Measurements from ENCODE around the gene ITGA8. TPM values are rescaled to one million over a fixed set of nuclear protein-coding genes. Genes with fewer than 3 reads are reported as not detected.

Gene ITGA8
- total RNA-seq, 2 donors from 2014 or later, result not detected

- no peak overlapping the region for H3K4me3 Mint-ChIP-seq
- ATAC-seq (replicated peaks in 1 of 2), result no peak
- no peaks in the 10 kb centered on the region for H3K27me3 Mint-ChIP-seq (ENCODE audit: low read depth)
- H3K9me3 Mint-ChIP-seq, result no peaks in the 10 kb centered on the region
- no peaks in the 10 kb centered on the region for H3K36me3 Mint-ChIP-seq (ENCODE audit: insufficient read depth in 2 of 2)
- no peaks in the 10 kb centered on the region for H3K4me1 Mint-ChIP-seq (ENCODE audit: low read depth)
- H3K27ac Mint-ChIP-seq, result no peak overlapping the region
- DNase-seq, result no peak
These were observed 99.4 kb downstream of the ITGA8 start for GRCh38 chr10:15620337-15620736.

DNA sequence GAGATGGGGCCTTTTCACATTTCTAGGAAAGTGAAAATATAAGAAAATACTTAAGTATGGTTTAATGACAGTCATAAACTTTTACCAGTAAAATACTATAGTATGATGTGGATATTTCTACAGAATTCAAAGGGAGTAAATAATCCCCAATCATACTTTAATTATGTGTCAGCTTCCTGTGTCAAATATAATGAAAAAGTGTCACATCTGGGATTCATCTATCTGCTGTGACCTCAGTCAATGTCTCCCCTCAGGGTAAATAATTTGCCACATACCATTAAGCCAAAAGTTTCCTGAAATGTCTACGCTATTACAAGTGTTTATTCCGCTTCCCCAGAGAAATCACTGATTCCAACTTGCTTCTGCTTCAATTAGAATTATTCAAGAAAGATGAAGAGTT is 110.5 kb downstream of the ITGA8 start:
- peaks cover 13% of the 10 kb centered on the region for H3K27me3 Mint-ChIP-seq (ENCODE audit: low read depth)
- ATAC-seq (replicated peaks in 1 of 2) (no peak), DNase-seq (no peak)
- H3K4me3 Mint-ChIP-seq, result no peak overlapping the region
- H3K9me3 Mint-ChIP-seq, result no peaks in the 10 kb centered on the region
- no peak overlapping the region for H3K27ac Mint-ChIP-seq
- no peaks in the 10 kb centered on the region for H3K36me3 Mint-ChIP-seq (ENCODE audit: insufficient read depth in 2 of 2)
- H3K4me1 Mint-ChIP-seq (ENCODE audit: low read depth), result no peaks in the 10 kb centered on the region

- Mint-ChIP-seq H3K9me3 (no peaks in the 10 kb centered on the region), H3K4me3 (no peak overlapping the region), H3K27ac (no peak overlapping the region), H3K4me1 (ENCODE audit: low read depth) (no peaks in the 10 kb centered on the region), H3K27me3 (ENCODE audit: low read depth) (peaks cover 25% of the 10 kb centered on the region), H3K36me3 (ENCODE audit: insufficient read depth in 2 of 2) (no peaks in the 10 kb centered on the region)
- ATAC-seq (replicated peaks in 1 of 2) (no peak), DNase-seq (no peak)
These were observed 113.3 kb downstream of the ITGA8 start for GRCh38 chr10:15606377-15606776.

DNA sequence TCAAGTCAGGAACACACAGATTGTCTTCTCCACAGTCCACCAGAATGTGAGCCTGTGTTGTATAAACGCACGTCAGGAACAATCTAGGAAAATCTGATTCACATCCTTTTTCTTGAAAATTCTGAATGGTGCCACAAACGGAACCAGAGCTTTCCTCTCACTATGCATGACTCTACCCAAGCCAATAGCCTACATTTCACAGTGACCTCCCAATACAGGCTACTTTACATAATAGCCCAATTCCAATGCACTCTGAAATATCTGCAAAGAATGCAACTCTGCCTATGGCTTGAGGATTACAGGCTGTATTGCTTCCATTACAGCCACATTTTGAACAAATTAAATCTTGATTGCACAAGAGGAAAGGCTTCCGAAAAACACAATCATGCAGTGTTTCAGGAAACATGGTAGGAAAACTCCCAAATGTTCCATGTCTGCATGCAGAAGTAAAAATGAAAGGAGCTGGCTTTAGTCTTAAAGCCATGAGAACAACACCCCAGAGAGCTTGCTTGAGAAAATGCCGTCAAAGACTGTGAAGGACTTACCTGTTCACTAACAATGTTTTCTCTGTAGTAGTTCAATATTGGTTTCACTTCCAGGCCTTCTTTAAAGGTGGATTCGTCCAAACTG is 113.9 kb downstream of the ITGA8 start:
- Mint-ChIP-seq H3K4me1 (ENCODE audit: low read depth) (no peaks in the 10 kb centered on the region), H3K4me3 (no peak overlapping the region), H3K27me3 (ENCODE audit: low read depth) (peaks cover 25% of the 10 kb centered on the region), H3K9me3 (no peaks in the 10 kb centered on the region), H3K27ac (no peak overlapping the region), H3K36me3 (ENCODE audit: insufficient read depth in 2 of 2) (no peaks in the 10 kb centered on the region)
- ATAC-seq (replicated peaks in 1 of 2) (no peak), DNase-seq (no peak)

DNA sequence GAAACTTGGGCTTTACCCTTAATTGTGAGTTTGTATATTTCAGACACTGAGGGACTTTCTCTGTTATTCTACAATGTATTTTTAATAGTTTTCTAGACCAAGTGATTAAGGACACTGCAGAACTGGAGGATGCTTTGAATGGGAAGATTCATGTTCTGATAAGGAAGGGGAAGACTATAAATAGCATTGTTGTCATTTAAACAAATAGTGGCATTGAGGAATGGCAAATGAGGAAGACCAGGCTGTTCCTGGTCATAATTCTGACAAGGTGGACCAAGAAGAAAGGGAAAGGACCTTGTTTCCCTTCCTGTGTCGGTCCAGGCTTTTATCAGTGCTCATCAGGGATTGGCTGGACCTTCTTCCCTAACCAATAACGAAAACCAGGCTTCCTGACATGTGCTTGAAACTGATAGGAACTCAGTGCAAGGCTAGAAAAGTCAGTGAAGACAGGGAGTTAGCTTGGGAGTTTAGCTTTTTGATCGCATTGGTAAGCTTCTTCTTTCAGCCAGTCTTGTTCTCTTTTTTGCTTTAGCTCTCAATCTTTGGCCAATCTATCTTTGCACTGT is 116.2 kb downstream of the ITGA8 start:
- Mint-ChIP-seq H3K9me3 (no peaks in the 10 kb centered on the region), H3K36me3 (ENCODE audit: insufficient read depth in 2 of 2) (no peaks in the 10 kb centered on the region), H3K4me3 (no peak overlapping the region), H3K27ac (no peak overlapping the region), H3K4me1 (ENCODE audit: low read depth) (no peaks in the 10 kb centered on the region), H3K27me3 (ENCODE audit: low read depth) (peaks cover 30% of the 10 kb centered on the region)
- ATAC-seq (replicated peaks in 1 of 2), result no peak
- DNase-seq, result no peak

- no peak for ATAC-seq (replicated peaks in 1 of 2)
- H3K27me3 Mint-ChIP-seq (ENCODE audit: low read depth), result peaks cover 25% of the 10 kb centered on the region
These were observed 117.9 kb downstream of the ITGA8 start for GRCh38 chr10:15601819-15602218.

GRCh38 chr10:15595260-15595659 is 124.5 kb downstream of the ITGA8 start:
- peaks cover 0 to 1% of the 10 kb centered on the region in 2 donors for H3K9me3 Mint-ChIP-seq
- no peak overlapping the region for H3K4me3 Mint-ChIP-seq
- no peaks in the 10 kb centered on the region for H3K36me3 Mint-ChIP-seq (ENCODE audit: insufficient read depth in 2 of 2)
- H3K27ac Mint-ChIP-seq, result no peak overlapping the region
- DNase-seq (no peak), ATAC-seq (replicated peaks in 1 of 2) (no peak)
- H3K27me3 Mint-ChIP-seq (ENCODE audit: low read depth), result peaks cover 3% of the 10 kb centered on the region
- no peaks in the 10 kb centered on the region for H3K4me1 Mint-ChIP-seq (ENCODE audit: low read depth)

More at GRCh38 chr10:15601819-15602218, 117.9 kb downstream of the ITGA8 start:
- H3K36me3 Mint-ChIP-seq (ENCODE audit: insufficient read depth in 2 of 2), result no peaks in the 10 kb centered on the region
- H3K4me1 Mint-ChIP-seq (ENCODE audit: low read depth), result no peaks in the 10 kb centered on the region
- H3K27ac Mint-ChIP-seq, result no peak overlapping the region
- no peak for DNase-seq
- H3K4me3 Mint-ChIP-seq, result no peak overlapping the region
- no peaks in the 10 kb centered on the region for H3K9me3 Mint-ChIP-seq

GRCh38 chr10:15591937-15592336 is 127.8 kb downstream of the ITGA8 start:
- peaks cover 0 to 1% of the 10 kb centered on the region in 2 donors for H3K9me3 Mint-ChIP-seq
- peaks cover 5% of the 10 kb centered on the region for H3K27me3 Mint-ChIP-seq (ENCODE audit: low read depth)
- ATAC-seq (replicated peaks in 1 of 2) (no peak), DNase-seq (no peak)
- no peaks in the 10 kb centered on the region for H3K36me3 Mint-ChIP-seq (ENCODE audit: insufficient read depth in 2 of 2)
- H3K4me3 Mint-ChIP-seq, result no peak overlapping the region
- H3K27ac Mint-ChIP-seq, result no peak overlapping the region
- H3K4me1 Mint-ChIP-seq (ENCODE audit: low read depth), result no peaks in the 10 kb centered on the region

GRCh38 chr10:15591431-15591830 is 128.3 kb downstream of the ITGA8 start:
- Mint-ChIP-seq H3K36me3 (ENCODE audit: insufficient read depth in 2 of 2) (no peaks in the 10 kb centered on the region), H3K27me3 (ENCODE audit: low read depth) (peaks cover 5% of the 10 kb centered on the region), H3K4me1 (ENCODE audit: low read depth) (no peaks in the 10 kb centered on the region), H3K4me3 (no peak overlapping the region), H3K27ac (no peak overlapping the region), H3K9me3 (peaks cover 0 to 1% of the 10 kb centered on the region in 2 donors)
- DNase-seq, result no peak
- ATAC-seq (replicated peaks in 1 of 2), result no peak

DNA sequence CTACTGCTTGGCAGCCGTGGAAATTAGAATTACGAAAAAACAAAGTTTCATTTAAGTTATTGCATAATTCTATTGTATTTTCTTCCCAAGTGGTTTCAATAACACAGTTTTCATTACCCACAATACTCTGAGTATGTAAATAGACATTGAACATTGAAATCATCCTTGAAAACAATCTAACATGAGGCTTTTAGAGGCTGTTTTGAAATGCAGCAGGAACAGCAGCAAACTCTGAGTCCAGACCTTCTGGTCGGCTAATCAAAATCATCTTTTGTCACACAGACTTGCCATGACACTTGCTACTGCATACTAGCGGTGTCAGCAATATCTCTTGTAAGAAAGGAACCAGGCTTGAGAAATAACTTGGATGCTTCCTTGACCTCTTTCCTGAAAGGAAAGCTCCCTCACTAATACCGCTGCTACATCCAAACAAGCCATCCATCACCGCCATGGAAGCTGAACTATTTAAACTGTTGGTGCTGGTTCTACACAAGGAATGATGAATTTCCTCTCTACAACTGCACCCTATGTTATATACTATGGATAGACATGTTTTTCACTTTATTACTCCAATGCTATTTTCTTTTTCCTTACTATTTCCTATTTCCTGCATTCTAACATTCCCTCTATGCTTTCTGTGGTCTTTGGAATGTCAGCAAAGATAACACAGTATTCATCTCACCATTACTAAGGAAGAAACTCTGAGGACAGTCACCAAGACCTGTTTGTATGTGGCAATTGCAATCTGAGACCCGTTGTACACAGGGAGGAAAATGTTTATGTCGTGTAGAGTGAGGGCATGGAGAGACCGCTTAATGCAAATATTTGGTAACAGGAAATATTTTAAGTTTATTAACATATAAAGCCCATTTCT is 130.8 kb downstream of the ITGA8 start:
- Mint-ChIP-seq H3K36me3 (ENCODE audit: insufficient read depth in 2 of 2) (no peaks in the 10 kb centered on the region), H3K27ac (no peak overlapping the region), H3K4me3 (no peak overlapping the region), H3K9me3 (no peaks in the 10 kb centered on the region), H3K4me1 (ENCODE audit: low read depth) (no peaks in the 10 kb centered on the region), H3K27me3 (ENCODE audit: low read depth) (peaks cover 5% of the 10 kb centered on the region)
- DNase-seq, result no peak
- ATAC-seq (replicated peaks in 1 of 2), result no peak

DNA sequence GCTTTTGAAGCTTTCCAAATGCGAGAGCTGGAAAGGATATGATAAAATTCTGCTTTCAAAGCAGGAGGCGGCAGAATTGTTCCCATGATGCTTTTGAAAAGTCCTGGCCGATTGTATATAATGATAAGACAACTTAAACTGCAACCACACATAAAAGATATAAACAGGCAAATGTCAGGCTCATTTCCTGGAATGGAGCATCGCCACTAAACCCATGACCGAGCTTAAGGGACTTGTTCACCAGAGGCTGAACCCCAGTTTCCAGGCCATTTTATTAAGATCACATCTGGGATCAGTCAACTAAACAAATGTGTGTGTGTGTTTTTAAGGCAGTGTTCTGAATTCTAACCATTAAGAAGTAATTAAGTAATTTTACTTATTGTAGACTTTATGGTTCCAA is 131.6 kb downstream of the ITGA8 start:
- DNase-seq, result no peak
- Mint-ChIP-seq H3K4me3 (no peak overlapping the region), H3K36me3 (ENCODE audit: insufficient read depth in 2 of 2) (no peaks in the 10 kb centered on the region), H3K4me1 (ENCODE audit: low read depth) (no peaks in the 10 kb centered on the region), H3K9me3 (no peaks in the 10 kb centered on the region), H3K27me3 (ENCODE audit: low read depth) (peaks cover 5% of the 10 kb centered on the region), H3K27ac (no peak overlapping the region)
- ATAC-seq (replicated peaks in 1 of 2), result no peak

DNA sequence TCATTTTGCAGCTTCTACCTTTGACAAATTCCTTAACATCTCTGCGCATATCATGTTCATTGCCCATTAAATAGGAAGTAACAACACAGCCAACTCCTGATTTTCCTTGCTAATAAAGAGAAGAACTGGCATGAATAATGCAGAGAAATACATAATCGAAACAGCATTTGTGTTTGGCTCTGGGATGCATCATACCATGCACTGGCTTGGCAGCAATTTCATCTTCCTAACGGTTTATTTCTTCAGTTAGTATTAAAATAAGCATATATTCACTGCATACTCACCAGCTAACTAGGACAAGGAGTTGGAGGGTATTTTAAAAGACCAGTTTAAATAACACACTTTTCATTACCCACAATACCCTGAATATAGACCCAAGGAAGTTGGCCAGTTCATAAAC is 132.5 kb downstream of the ITGA8 start:
- H3K4me3 Mint-ChIP-seq, result no peak overlapping the region
- H3K27me3 Mint-ChIP-seq (ENCODE audit: low read depth), result peaks cover 5% of the 10 kb centered on the region
- DNase-seq, result no peak
- ATAC-seq (replicated peaks in 1 of 2), result no peak
- H3K4me1 Mint-ChIP-seq (ENCODE audit: low read depth), result no peaks in the 10 kb centered on the region
- no peaks in the 10 kb centered on the region for H3K36me3 Mint-ChIP-seq (ENCODE audit: insufficient read depth in 2 of 2)
- H3K27ac Mint-ChIP-seq, result no peak overlapping the region
- H3K9me3 Mint-ChIP-seq, result peaks cover 0 to 3% of the 10 kb centered on the region in 2 donors

DNA sequence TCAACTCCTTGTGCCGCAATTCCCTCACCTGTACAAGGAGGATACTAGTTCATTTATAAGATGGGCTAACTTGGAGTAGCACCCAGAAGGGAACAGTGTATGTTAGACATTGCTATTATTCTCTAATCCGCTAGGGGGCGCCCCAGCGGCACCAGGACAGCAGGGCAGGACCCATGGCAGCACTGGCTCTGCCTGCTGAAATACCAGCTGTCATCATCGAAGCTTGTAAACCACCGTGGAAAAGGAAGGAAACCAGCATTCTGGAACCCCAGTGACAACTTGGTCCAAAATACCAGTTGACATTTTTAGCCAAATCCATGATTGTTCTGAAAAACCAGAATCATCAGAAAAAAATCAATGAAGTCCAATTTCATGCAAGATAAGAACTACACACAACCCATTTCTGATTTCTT is 134.4 kb downstream of the ITGA8 start:
- H3K27ac Mint-ChIP-seq, result no peak overlapping the region
- H3K4me3 Mint-ChIP-seq, result no peak overlapping the region
- H3K36me3 Mint-ChIP-seq (ENCODE audit: insufficient read depth in 2 of 2), result peaks cover 0 to 1% of the 10 kb centered on the region in 2 donors
- no peaks in the 10 kb centered on the region for H3K4me1 Mint-ChIP-seq (ENCODE audit: low read depth)
- peak; percentile 58 to 63 for ATAC-seq (replicated peaks in 1 of 2)
- peak; percentile 33 to 64 for DNase-seq
- H3K27me3 Mint-ChIP-seq (ENCODE audit: low read depth), result peaks cover 4% of the 10 kb centered on the region
- peaks cover 0 to 3% of the 10 kb centered on the region in 2 donors for H3K9me3 Mint-ChIP-seq
